Mesenteric fat pad (tissue), 1 donor: Measurements from ENCODE around the gene RPL5. TPM values are rescaled to one million over a fixed set of nuclear protein-coding genes. Genes with fewer than 3 reads are reported as not detected.

ENCODE experiments used
- DNase-seq: peaks from one replicate; pipeline ENCODE4 v3.0.0-alpha.2; 2020; ENCODE audit warnings: low spot score
- total RNA-seq: library from RNA; stranded (reverse); fragmentation: NEBNext Ultra II Directional; extraction: Animal tissue kit (Norgen Biotek cat#: 25700); gene quantifications from one replicate; pipeline ENCODE4 v1.2.1, GENCODE V29; 2021
- donor health status: DM: yes; HTN: yes; CAD: no.

The RPL5 gene
- total RNA-seq, 1 donor from 2014 or later: 762 TPM

DNA sequence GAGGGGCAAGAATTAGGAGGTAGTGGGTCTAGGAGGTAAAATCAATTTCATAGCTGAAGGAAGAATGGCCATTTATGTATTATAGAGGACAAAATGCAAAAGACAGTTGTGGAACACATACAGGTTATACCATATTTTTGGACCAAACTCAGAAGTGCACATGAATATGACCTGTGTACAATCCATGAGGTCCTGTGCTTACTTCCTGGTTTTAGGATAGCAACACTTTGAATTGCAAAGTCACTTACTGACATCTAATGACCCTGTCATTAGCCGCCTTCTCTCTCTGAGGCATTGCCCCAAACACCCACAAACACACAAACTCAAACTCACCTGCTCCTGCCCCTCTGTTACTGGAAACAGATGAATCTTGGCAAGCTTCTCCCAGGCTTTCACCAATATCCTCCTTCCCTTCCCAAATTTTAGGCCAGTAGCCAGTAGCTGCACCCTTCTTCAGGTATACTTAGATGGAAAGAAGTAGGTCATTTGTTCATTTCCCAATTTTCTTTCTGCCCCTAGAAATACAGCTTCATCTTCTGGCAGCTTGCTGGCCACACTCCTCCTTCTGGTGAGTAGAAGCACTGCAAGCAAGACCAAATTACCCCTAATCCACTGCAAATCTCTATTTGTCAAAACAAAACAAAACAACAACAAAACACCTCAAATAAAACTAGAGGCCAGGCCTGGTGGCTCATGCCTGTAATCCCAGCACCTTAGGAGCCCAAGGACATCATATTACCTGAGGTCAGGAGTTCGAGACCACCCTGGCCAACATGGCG, 13.7 kb upstream of the RPL5 start:
- no peak for DNase-seq

- DNase-seq: no peak
Observed at GRCh38 chr1:92820024-92820423, 11.8 kb upstream of the RPL5 start.

- DNase-seq: no peak
Observed at GRCh38 chr1:92820551-92820950, 11.3 kb upstream of the RPL5 start.

GRCh38 chr1:92822879-92823278, 9.0 kb upstream of the RPL5 start:
- no peak for DNase-seq

GRCh38 chr1:92826792-92827191, 5.0 kb upstream of the RPL5 start:
- no peak for DNase-seq

DNA sequence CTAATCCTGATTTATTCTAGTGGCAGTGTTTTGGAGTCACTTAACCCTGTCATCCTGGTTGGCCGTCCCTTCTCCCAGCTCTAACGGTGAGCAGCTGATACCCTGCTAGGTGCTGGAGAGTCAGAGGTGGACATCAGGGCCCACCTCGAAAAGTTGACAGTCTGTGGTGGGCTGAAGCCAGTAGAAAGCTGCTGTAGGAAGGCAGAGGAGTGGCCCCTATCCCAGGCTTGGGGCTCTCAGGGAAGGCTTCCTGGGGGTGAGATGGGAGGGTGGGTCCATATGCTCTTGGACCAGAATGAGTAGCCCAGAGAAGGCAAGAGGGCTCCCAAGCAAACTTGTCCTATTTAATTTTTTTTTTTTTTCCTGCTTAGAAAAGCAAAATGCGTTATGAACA, 475 bp upstream of the RPL5 start:
- DNase-seq: no peak

GRCh38 chr1:92832537-92833114, 786 bp downstream of the RPL5 start:
- no peak for DNase-seq

- DNase-seq: no peak
Observed at GRCh38 chr1:92833840-92834239, 2.0 kb downstream of the RPL5 start.

- no peak for DNase-seq
Observed at GRCh38 chr1:92834617-92835016, 2.8 kb downstream of the RPL5 start.

DNA sequence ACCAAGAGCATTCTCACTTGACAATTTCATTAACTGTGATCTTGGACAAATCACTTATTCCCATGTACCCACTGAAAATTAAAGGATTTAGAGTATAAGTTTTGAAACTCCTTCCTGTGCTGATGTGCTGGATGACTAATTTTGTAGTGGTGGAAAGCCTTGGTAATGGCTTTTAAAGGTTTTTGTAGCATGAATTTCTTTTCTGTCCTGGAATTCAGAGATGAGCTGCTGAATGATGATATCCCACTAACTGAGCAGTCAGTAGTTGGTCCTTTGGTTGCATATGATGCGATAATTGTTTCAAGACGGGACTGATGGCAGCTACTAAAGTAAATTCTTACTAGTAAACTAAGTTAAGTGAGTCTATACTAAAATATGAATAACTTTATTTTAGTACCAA, 5.2 kb downstream of the RPL5 start:
- no peak for DNase-seq

DNA sequence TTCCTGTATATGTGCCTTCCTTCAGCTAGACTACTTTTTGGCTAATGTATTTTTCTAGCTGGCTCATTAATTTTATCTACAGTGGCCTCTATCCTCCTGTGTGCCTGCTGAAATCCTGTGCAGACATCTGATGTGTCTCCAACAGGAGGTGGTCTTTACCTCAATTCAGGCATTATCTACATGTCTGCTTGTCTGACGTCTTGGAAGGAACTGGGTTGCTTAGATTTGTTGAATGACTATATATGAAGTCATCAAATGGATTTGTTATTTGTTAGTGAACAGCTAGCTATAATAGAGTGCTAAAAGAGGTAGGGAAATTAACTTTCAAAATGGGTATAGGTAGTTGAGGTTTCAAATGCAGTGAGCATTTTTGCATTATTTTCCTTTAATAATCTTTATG, 6.7 kb downstream of the RPL5 start:
- no peak for DNase-seq

- no peak for DNase-seq
Observed at GRCh38 chr1:92839442-92839841, 7.6 kb downstream of the RPL5 start.

- no peak for DNase-seq
Observed at GRCh38 chr1:92840600-92840999, 8.8 kb downstream of the RPL5 start.

GRCh38 chr1:92842082-92843045, 10.5 kb downstream of the RPL5 start:
- DNase-seq: no peak

- DNase-seq: no peak
Observed at GRCh38 chr1:92843046-92843423, 11.2 kb downstream of the RPL5 start.

DNA sequence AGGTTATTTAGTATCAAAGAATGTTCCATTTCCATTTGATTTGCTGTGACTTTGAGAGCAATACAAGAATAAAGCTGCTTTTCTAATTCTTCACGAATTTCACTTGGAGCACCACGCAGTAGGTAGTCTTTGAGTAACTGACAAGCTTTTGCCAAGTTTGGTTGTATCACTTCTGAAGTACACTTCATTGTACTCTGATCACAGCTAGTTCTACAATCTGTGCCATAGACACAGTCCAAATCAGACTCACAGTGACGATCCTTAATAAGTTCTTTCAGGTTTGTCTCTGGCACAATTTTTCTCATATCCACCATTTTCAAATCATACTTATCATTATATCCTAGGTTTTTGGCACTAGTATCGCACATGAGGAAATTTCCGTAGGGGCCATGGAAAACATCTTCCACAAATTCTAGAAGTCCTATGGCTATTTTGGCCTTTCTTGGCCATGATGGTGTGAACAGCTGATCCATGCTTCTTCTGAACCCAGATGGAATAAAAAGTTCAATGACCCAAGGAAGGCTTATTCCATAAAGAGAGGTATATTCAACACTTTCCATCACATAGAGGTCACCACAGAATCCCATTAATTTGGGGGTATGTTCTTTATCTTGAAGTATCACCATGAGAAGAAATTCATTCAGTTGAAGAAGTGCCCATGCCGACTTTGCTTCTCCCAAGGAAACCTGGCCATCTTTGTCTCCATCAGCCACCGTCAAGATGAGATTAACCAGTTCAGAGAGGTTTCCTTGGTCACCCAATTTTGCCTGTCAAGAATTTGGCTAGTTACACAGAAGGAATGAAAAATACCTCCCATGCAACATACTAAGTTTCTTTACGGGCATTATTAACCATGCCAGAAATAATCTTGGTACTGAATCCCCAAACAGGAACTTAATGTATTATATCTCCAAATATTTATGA, 11.9 kb downstream of the RPL5 start:
- DNase-seq: no peak

- no peak for DNase-seq
Observed at GRCh38 chr1:92844439-92844838, 12.6 kb downstream of the RPL5 start.

- no peak for DNase-seq
Observed at GRCh38 chr1:92845908-92846307, 14.1 kb downstream of the RPL5 start.

- no peak for DNase-seq
Observed at GRCh38 chr1:92848201-92848600, 16.4 kb downstream of the RPL5 start.

- no peak for DNase-seq
Observed at GRCh38 chr1:92850019-92850418, 18.2 kb downstream of the RPL5 start.

DNA sequence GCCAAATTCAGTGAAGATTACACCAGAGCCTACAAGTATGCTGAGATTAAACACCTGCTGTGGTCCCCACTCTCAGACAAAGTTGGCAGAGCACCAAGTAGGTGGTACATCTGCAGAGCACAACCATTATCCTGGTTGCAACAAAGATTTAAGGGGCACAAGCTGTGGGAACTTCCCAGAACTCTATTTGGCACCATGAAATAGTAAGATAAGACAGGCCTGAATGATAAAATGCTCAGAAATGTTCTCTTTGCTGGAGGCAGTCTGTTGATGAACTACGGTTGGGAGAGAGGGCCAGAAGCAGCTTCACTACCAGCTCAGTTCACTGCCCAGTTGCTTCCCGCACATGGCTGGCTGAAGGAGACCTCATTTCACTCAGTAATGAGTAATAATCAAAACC, 19.9 kb downstream of the RPL5 start:
- no peak for DNase-seq
